GM20000 (cell line): ENCODE data around the gene ASNS.
"Not testable (repeated sequence)": the region's sequence is repeated elsewhere in the genome, so short reads cannot be mapped to it uniquely, and the experiment has no call there.

Experiments
- DNase-seq: peaks from one replicate; pipeline ENCODE4 v3.0.0; 2012; ENCODE audit warnings: low spot score
- CTCF ChIP-seq: IDR thresholded peaks from 2 replicates; pipeline ENCODE4 v1.5.1; 2012; ENCODE audit warnings: mild to moderate bottlenecking, control low read depth; ENCODE audit errors: extremely low read depth, missing control alignments

Gene ASNS

GRCh38 chr7:97868314-97868713, 3.9 kb downstream of the ASNS start:
- no peak for DNase-seq

DNA sequence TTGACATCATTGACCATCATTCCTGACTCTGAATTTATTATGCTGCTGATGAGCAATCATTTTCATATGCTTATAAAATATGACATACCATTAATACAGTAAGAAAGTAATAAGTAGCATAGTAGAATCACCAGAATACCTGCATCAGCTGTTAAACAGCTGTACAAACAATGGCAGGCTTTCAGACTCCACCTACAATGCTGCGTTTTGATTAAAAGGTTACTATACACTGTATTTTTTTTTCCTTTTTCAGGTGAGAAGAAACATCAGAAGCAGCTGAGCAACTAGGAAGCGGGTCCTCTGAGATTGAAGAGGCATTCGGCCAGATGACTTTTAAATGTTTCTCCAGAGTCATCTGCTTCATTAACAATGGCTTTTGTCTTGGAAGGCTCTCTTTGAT, 7.1 kb downstream of the ASNS start:
- no peak for DNase-seq
- no peak for TF ChIP-seq CTCF

More at GRCh38 chr7:97868314-97868713, 3.9 kb downstream of the ASNS start:
- no peak for TF ChIP-seq CTCF

DNA sequence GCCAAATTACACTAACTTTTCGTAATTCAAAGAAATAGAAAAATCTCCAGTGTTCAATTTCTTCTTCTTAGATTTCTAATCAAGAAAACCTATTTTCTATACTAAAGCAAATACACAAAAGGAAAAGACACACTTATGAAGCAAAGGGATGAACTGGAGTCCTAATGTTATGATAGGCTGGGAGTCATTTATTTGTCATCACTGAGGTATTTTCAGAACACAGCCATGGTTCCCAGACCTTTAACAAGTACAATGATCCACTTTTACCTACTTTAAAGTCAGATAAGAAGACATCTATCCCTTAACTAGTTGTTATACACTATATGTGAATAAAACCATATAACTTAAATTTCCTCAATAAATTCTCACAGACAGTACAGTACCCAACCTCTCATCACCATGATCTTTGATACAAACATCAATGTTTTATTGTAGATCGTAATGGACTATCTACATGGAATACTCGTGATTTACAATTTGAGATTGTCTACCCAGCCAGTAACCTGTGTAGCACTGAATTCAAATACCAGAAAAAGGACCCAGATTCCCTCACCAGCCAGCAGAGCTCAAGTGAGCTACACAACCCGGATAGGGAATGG, 12.5 kb downstream of the ASNS start:
- TF ChIP-seq CTCF: no peak
- no peak for DNase-seq

DNA sequence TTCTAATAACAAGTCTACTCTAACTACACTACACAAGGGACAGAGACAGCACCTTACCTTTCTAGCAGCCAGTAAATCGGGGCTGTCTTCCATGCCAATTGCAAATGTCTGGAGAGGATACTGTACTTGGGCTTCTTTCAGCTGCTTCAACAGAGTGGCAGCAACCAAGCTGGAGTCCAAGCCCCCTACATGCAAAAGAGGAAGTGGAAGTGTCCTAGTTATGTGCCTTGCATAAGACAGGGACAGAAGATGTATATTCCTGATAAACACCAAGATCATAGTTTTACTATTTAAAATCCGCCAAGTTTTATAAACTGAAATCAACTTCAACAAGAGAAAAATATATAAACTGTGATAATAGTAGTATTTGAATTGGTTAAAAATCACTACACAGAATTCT, 14.0 kb downstream of the ASNS start:
- TF ChIP-seq CTCF: no peak
- no peak for DNase-seq

DNA sequence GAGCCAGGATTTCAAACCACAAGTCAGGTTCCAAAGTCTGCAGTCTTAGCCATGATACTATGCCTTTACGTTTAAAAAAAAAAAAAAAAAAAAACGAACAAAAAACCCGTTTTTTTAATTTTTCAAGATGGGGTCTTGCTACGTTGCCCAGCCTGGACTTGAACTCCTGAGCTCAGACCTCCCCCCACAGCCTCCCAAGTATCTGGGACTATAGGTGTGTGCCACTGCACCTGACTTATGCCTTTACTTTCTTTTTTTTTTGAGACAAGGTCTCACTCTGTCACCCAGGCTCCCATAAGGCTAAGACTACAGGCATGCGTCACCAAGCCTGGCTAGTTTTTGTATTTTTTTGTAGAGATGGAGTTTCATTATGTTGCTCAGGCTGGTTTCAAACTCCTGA, 14.7 kb downstream of the ASNS start:
- no peak for DNase-seq
- TF ChIP-seq CTCF: no peak

DNA sequence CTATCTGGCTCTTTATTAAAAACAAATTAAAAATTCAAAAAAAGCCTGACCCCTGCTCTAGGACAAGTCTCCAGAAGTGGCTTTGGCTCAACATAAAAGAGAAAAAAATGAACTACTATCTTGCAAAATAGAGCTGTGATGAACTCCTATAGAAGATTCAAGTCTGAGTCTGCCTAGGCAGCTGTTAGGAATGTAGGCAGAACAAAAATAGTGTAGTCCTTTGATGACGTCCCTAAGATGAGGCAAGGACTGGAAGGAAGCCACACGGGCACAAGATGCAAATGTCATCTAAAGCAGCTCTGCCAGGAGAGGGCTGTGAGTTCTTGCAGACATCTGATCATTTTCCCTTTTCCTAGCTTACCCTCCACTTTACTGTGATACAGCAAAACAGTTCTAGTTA, 20.5 kb downstream of the ASNS start:
- DNase-seq: no peak
- TF ChIP-seq CTCF: no peak

DNA sequence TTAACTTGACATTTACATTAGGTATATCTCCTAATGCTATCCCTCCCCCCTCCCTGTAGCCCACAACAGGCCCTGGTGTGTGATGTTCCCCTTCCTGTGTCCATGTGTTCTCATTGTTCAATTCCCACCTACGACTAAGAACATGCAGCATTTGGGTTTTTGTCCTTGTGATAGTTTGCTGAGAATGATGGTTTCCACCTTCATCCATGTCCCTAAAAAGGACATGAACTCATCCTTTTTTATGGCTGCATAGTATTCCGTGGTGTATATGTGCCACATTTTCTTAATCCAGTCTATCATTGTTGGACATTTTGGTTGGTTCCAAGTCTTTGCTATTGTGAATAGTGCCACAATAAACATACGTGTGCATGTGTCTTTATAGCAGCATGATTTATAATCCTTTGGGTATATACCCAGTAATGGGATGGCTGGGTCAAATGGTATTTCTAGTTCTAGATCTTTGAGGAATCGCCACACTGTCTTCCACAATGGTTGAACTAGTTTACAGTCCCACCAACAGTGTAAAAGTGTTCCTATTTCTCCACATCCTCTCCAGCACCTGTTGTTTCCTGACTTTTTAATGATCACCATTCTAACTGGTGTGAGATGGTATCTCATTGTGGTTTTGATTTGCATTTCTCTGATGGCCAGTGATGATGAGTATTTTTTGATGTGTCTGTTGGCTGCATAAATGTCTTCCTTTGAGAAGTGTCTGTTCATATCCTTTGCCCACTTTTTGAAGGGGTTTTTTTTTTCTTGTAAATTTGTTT, 21.8 kb downstream of the ASNS start:
- DNase-seq: not testable (repeated sequence)

GRCh38 chr7:97847791-97848190, 24.4 kb downstream of the ASNS start:
- no peak for TF ChIP-seq CTCF
- DNase-seq: no peak
